Activated CD4-positive, alpha-beta T cell treated with anti-CD3 and anti-CD28 coated beads, Interleukin-2, amount 10 ng/mL, durations not matched to agents 7 days and 5 days (primary cell): ENCODE data around the gene RNF17. TPM values are rescaled to one million over a fixed set of nuclear protein-coding genes. Genes with fewer than 3 reads are reported as not detected.

ENCODE experiments used
- CTCF ChIA-PET: fragments of 350-600 bp; sonication (Branson Sonifier 250); formaldehyde crosslinking; loops from one replicate; lab custom pipeline; 2021; ENCODE audit warnings: antibody characterized with exemption; lab: Charles Lee
- POLR2A ChIA-PET: fragments of 350-600 bp; sonication (Branson Sonifier 250); formaldehyde crosslinking; loops from one replicate; lab custom pipeline; 2021; ENCODE audit warnings: antibody characterized with exemption; lab: Charles Lee
- DNase-seq: peaks from one replicate; pipeline ENCODE4 v3.0.0-alpha.2; 2020
- H3K27ac Mint-ChIP-seq: one replicate; pipeline ENCODE4 v1.8.0; 2021; ENCODE audit warnings: mild to moderate bottlenecking, moderate library complexity, mixed read lengths
- H3K27me3 Mint-ChIP-seq: one replicate; pipeline ENCODE4 v1.8.0; 2021; ENCODE audit warnings: mixed read lengths
- H3K36me3 Mint-ChIP-seq: one replicate; pipeline ENCODE4 v1.8.0; 2021; ENCODE audit warnings: low read depth, mixed read lengths
- H3K4me1 Mint-ChIP-seq: one replicate; pipeline ENCODE4 v1.8.0; 2021; ENCODE audit warnings: mixed read lengths
- H3K4me3 Mint-ChIP-seq: one replicate; pipeline ENCODE4 v1.8.0; 2021; ENCODE audit warnings: mild to moderate bottlenecking, moderate library complexity, mixed read lengths
- H3K9me3 Mint-ChIP-seq: one replicate; pipeline ENCODE4 v1.8.0; 2021; ENCODE audit warnings: mixed read lengths
- total RNA-seq, 2 experiments: library from RNA; stranded (reverse); gene quantifications; one replicate each; pipeline ENCODE4 v1.2.3, GENCODE V29; 2021

The RNF17 gene
- total RNA-seq, 2 experiments from 2014 or later, result 0.29 to 0.42 TPM

- Mint-ChIP-seq H3K4me3 (no peak overlapping the region), H3K36me3 (no peaks in the 10 kb centered on the region), H3K27me3 (peaks cover 37% of the 10 kb centered on the region), H3K4me1 (no peaks in the 10 kb centered on the region), H3K27ac (no peak overlapping the region), H3K9me3 (no peaks in the 10 kb centered on the region)
- ChIA-PET CTCF (interaction anchor here (1.3 kb wide), 1 partner anchor 11 kb away, joined by 3 read pairs; no protein-coding TSS in a partner anchor), POLR2A (no interaction called here)
- no peak for DNase-seq
These were observed 104.9 kb downstream of the RNF17 start for GRCh38 chr13:24868874-24869273.

GRCh38 chr13:24870380-24870760 is 106.4 kb downstream of the RNF17 start:
- POLR2A ChIA-PET, result no interaction called here
- Mint-ChIP-seq H3K4me3 (no peak overlapping the region), H3K36me3 (no peaks in the 10 kb centered on the region), H3K4me1 (no peaks in the 10 kb centered on the region), H3K9me3 (no peaks in the 10 kb centered on the region), H3K27me3 (peaks cover 41% of the 10 kb centered on the region), H3K27ac (no peak overlapping the region)
- no peak for DNase-seq
- CTCF ChIA-PET, result no interaction called here

GRCh38 chr13:24875566-24875965 is 111.6 kb downstream of the RNF17 start:
- Mint-ChIP-seq H3K27ac (no peak overlapping the region), H3K4me1 (no peaks in the 10 kb centered on the region), H3K4me3 (no peak overlapping the region), H3K36me3 (no peaks in the 10 kb centered on the region), H3K27me3 (peaks cover 19% of the 10 kb centered on the region), H3K9me3 (no peaks in the 10 kb centered on the region)
- POLR2A ChIA-PET, result no interaction called here
- CTCF ChIA-PET, result no interaction called here
- no peak for DNase-seq

GRCh38 chr13:24877531-24877930 is 113.6 kb downstream of the RNF17 start:
- peaks cover 17% of the 10 kb centered on the region for H3K27me3 Mint-ChIP-seq
- CTCF ChIA-PET, result no interaction called here
- DNase-seq, result no peak
- H3K4me3 Mint-ChIP-seq, result no peak overlapping the region
- no peaks in the 10 kb centered on the region for H3K36me3 Mint-ChIP-seq
- H3K9me3 Mint-ChIP-seq, result no peaks in the 10 kb centered on the region
- H3K4me1 Mint-ChIP-seq, result no peaks in the 10 kb centered on the region
- POLR2A ChIA-PET, result no interaction called here
- H3K27ac Mint-ChIP-seq, result no peak overlapping the region

- Mint-ChIP-seq H3K4me3 (no peak overlapping the region), H3K4me1 (no peaks in the 10 kb centered on the region), H3K36me3 (peaks cover 3% of the 10 kb centered on the region), H3K27ac (no peak overlapping the region), H3K9me3 (no peaks in the 10 kb centered on the region), H3K27me3 (peaks cover 15% of the 10 kb centered on the region)
- no peak for DNase-seq
- ChIA-PET POLR2A (no interaction called here), CTCF (no interaction called here)
These were observed 114.4 kb downstream of the RNF17 start for GRCh38 chr13:24878340-24878739.

- H3K36me3 Mint-ChIP-seq, result peaks cover 11% of the 10 kb centered on the region
- no peak overlapping the region for H3K27ac Mint-ChIP-seq
- POLR2A ChIA-PET, result no interaction called here
- CTCF ChIA-PET, result no interaction called here
- no peaks in the 10 kb centered on the region for H3K27me3 Mint-ChIP-seq
- DNase-seq, result no peak
- no peak overlapping the region for H3K4me3 Mint-ChIP-seq
- H3K9me3 Mint-ChIP-seq, result no peaks in the 10 kb centered on the region
- H3K4me1 Mint-ChIP-seq, result no peaks in the 10 kb centered on the region
These were observed 118.7 kb downstream of the RNF17 start for GRCh38 chr13:24882665-24883064.

- Mint-ChIP-seq H3K27me3 (no peaks in the 10 kb centered on the region), H3K4me1 (no peaks in the 10 kb centered on the region), H3K36me3 (peaks cover 30% of the 10 kb centered on the region), H3K4me3 (no peak overlapping the region), H3K27ac (no peak overlapping the region), H3K9me3 (no peaks in the 10 kb centered on the region)
- ChIA-PET POLR2A (no interaction called here), CTCF (no interaction called here)
- DNase-seq, result no peak
These were observed 123.8 kb downstream of the RNF17 start for GRCh38 chr13:24887759-24888158.

GRCh38 chr13:24888291-24888931 is 124.4 kb downstream of the RNF17 start:
- no peak for DNase-seq
- peaks cover 29% of the 10 kb centered on the region for H3K36me3 Mint-ChIP-seq
- no peak overlapping the region for H3K4me3 Mint-ChIP-seq
- CTCF ChIA-PET, result no interaction called here
- peak overlapping the region; percentile 50 for H3K27ac Mint-ChIP-seq
- no peaks in the 10 kb centered on the region for H3K4me1 Mint-ChIP-seq
- H3K9me3 Mint-ChIP-seq, result no peaks in the 10 kb centered on the region
- no peaks in the 10 kb centered on the region for H3K27me3 Mint-ChIP-seq
- POLR2A ChIA-PET, result no interaction called here

GRCh38 chr13:24890256-24890655 is 126.3 kb downstream of the RNF17 start:
- CTCF ChIA-PET, result interaction anchor here (0.9 kb wide), 1 partner anchor 207 kb away, joined by 3 read pairs; no protein-coding TSS in a partner anchor
- POLR2A ChIA-PET, result no interaction called here
- DNase-seq, result no peak
- no peak overlapping the region for H3K4me3 Mint-ChIP-seq
- H3K27ac Mint-ChIP-seq, result no peak overlapping the region
- peaks cover 30% of the 10 kb centered on the region for H3K36me3 Mint-ChIP-seq
- no peaks in the 10 kb centered on the region for H3K4me1 Mint-ChIP-seq
- no peaks in the 10 kb centered on the region for H3K27me3 Mint-ChIP-seq
- H3K9me3 Mint-ChIP-seq, result no peaks in the 10 kb centered on the region

- no peak for DNase-seq
- no peak overlapping the region for H3K4me3 Mint-ChIP-seq
- H3K9me3 Mint-ChIP-seq, result no peaks in the 10 kb centered on the region
- no peak overlapping the region for H3K27ac Mint-ChIP-seq
- ChIA-PET POLR2A (interaction anchor here (0.6 kb wide), 1 partner anchor 94 kb away, joined by 4 read pairs; no protein-coding TSS in a partner anchor), CTCF (no interaction called here)
- no peaks in the 10 kb centered on the region for H3K27me3 Mint-ChIP-seq
- H3K4me1 Mint-ChIP-seq, result no peaks in the 10 kb centered on the region
- peaks cover 27% of the 10 kb centered on the region for H3K36me3 Mint-ChIP-seq
These were observed 127.6 kb downstream of the RNF17 start for GRCh38 chr13:24891476-24892108.

GRCh38 chr13:24892829-24893228 is 128.9 kb downstream of the RNF17 start:
- CTCF ChIA-PET, result no interaction called here
- Mint-ChIP-seq H3K4me3 (no peak overlapping the region), H3K4me1 (no peaks in the 10 kb centered on the region), H3K36me3 (peaks cover 25% of the 10 kb centered on the region), H3K9me3 (no peaks in the 10 kb centered on the region), H3K27me3 (no peaks in the 10 kb centered on the region), H3K27ac (no peak overlapping the region)
- POLR2A ChIA-PET, result no interaction called here
- DNase-seq, result no peak

- Mint-ChIP-seq H3K9me3 (no peaks in the 10 kb centered on the region), H3K36me3 (peaks cover 21% of the 10 kb centered on the region), H3K27me3 (no peaks in the 10 kb centered on the region), H3K4me1 (no peaks in the 10 kb centered on the region), H3K4me3 (no peak overlapping the region), H3K27ac (peak overlapping the region; percentile 69)
- ChIA-PET CTCF (no interaction called here), POLR2A (no interaction called here)
- DNase-seq, result no peak
These were observed 129.9 kb downstream of the RNF17 start for GRCh38 chr13:24893863-24894262.

- H3K4me3 Mint-ChIP-seq, result no peak overlapping the region
- H3K36me3 Mint-ChIP-seq, result peaks cover 23% of the 10 kb centered on the region
- no peak for DNase-seq
- ChIA-PET POLR2A (no interaction called here), CTCF (interaction anchor here (0.6 kb wide), 1 partner anchor 74 kb away, joined by 3 read pairs; no protein-coding TSS in a partner anchor)
- no peak overlapping the region for H3K27ac Mint-ChIP-seq
- no peaks in the 10 kb centered on the region for H3K9me3 Mint-ChIP-seq
- H3K27me3 Mint-ChIP-seq, result no peaks in the 10 kb centered on the region
- no peaks in the 10 kb centered on the region for H3K4me1 Mint-ChIP-seq
These were observed 130.5 kb downstream of the RNF17 start for GRCh38 chr13:24894277-24894971.
